Loucy (cell line): Measurements from ENCODE around the gene CYTIP.

ENCODE experiments used
- H2AFZ ChIP-seq: fragments of 200-600 bp; sonication (generic); 2 replicates; pipeline ENCODE4 v1.6.0; 2016; ENCODE audit warnings: antibody characterized with exemption, mild to moderate bottlenecking, low read length, moderate library complexity
- H3F3A ChIP-seq: fragments of 200-600 bp; 2 replicates; pipeline ENCODE4 v1.6.0; 2016; ENCODE audit warnings: antibody characterized with exemption, low read depth, mild to moderate bottlenecking
- H3K27me3 ChIP-seq: fragments of 200-600 bp; sonication (generic); 2 replicates; pipeline ENCODE4 v1.6.1; 2014; ENCODE audit warnings: low read length, mild to moderate bottlenecking; ENCODE audit not compliant: insufficient read depth, poor library complexity, severe bottlenecking
- H3K36me3 ChIP-seq: fragments of 200-600 bp; sonication (generic); 2 replicates; pipeline ENCODE4 v1.6.1; 2016; ENCODE audit warnings: low read length; ENCODE audit not compliant: insufficient read depth
- H3K4me1 ChIP-seq: fragments of 200-600 bp; sonication (generic); 2 replicates; pipeline ENCODE4 v1.5.1; 2014; ENCODE audit warnings: low read length, mild to moderate bottlenecking; ENCODE audit not compliant: insufficient read depth, poor library complexity, severe bottlenecking
- H3K4me2 ChIP-seq: fragments of 200-600 bp; sonication (generic); 2 replicates; pipeline ENCODE4 v1.6.0; 2014; ENCODE audit warnings: antibody characterized with exemption, low read length, low read depth, mild to moderate bottlenecking; ENCODE audit not compliant: poor library complexity, severe bottlenecking
- H3K4me3 ChIP-seq: fragments of 200-600 bp; sonication (generic); 2 replicates; pipeline ENCODE4 v1.5.1; 2014; ENCODE audit warnings: low read length, mild to moderate bottlenecking, mixed read lengths; ENCODE audit not compliant: poor library complexity, severe bottlenecking
- H3K79me2 ChIP-seq: fragments of 200-600 bp; sonication (generic); 2 replicates; pipeline ENCODE4 v1.6.1; 2014; ENCODE audit warnings: low read length; ENCODE audit not compliant: insufficient read depth
- H3K9ac ChIP-seq: fragments of 200-600 bp; sonication (generic); 2 replicates; pipeline ENCODE4 v1.6.0; 2014; ENCODE audit warnings: mild to moderate bottlenecking, low read depth, low read length, moderate library complexity; ENCODE audit not compliant: poor library complexity, severe bottlenecking
- H3K9me2 ChIP-seq: fragments of 200-600 bp; sonication (generic); replicated peaks from 2 replicates; pipeline ENCODE4 v1.6.1; 2016; ENCODE audit warnings: low read depth, low read length, mixed read lengths
- H3K9me3 ChIP-seq: fragments of 200-600 bp; sonication (generic); 2 replicates; pipeline ENCODE4 v1.6.1; 2014; ENCODE audit warnings: mild to moderate bottlenecking, antibody characterized with exemption, low read length, low read depth; ENCODE audit not compliant: insufficient read depth
- H4K20me1 ChIP-seq: fragments of 200-600 bp; sonication (generic); 2 replicates; pipeline ENCODE4 v1.6.0; 2014; ENCODE audit warnings: antibody characterized with exemption, low read length, mild to moderate bottlenecking; ENCODE audit not compliant: insufficient read depth, poor library complexity, severe bottlenecking
- EZH2phosphoT487 ChIP-seq: fragments of 200-600 bp; IDR thresholded peaks from 2 replicates; pipeline ENCODE4 v1.6.1; 2018; ENCODE audit warnings: antibody characterized with exemption, mild to moderate bottlenecking, moderate library complexity, borderline replicate concordance
- TF ChIP-seq, protein P1 (sequence below): fragments of 200-600 bp; sonication (generic); conservative IDR thresholded peaks from 2 replicates; pipeline ENCODE4 v1.5.1; 2014; ENCODE audit warnings: mild to moderate bottlenecking, antibody characterized with exemption, low read length

CYTIP gene

DNA sequence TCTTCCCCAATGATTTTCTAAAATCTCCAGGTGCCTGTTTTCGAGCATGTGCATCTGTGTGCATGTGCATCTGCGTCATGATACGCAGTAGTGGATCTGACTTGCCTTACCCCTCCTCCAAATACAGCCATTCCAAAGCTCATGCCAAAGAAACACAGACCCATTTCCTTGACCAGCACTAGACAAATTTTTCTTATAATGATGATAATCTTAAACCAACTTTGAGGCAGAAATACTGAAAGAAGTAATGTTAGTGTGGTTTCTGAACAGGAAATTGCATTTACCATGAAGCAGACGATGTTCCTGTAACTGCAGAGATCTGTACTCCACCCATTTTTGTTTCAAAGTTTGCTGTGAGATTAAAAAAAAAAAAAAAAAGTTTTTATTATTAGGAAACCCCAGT is 25.6 kb downstream of the CYTIP start:
- Histone ChIP-seq H3K36me3 (no peaks in the 10 kb centered on the region), H3K9ac (no peak overlapping the region), H3F3A (no peaks in the 10 kb centered on the region), H3K4me1 (no peaks in the 10 kb centered on the region), H2AFZ (no peak overlapping the region), H3K9me3 (no peaks in the 10 kb centered on the region), H3K9me2 (no peaks in the 10 kb centered on the region), H3K4me2 (no peak overlapping the region), H4K20me1 (no peaks in the 10 kb centered on the region), H3K27me3 (no peaks in the 10 kb centered on the region), H3K79me2 (no peaks in the 10 kb centered on the region), H3K4me3 (no peak overlapping the region)
- TF ChIP-seq, protein P1, sequence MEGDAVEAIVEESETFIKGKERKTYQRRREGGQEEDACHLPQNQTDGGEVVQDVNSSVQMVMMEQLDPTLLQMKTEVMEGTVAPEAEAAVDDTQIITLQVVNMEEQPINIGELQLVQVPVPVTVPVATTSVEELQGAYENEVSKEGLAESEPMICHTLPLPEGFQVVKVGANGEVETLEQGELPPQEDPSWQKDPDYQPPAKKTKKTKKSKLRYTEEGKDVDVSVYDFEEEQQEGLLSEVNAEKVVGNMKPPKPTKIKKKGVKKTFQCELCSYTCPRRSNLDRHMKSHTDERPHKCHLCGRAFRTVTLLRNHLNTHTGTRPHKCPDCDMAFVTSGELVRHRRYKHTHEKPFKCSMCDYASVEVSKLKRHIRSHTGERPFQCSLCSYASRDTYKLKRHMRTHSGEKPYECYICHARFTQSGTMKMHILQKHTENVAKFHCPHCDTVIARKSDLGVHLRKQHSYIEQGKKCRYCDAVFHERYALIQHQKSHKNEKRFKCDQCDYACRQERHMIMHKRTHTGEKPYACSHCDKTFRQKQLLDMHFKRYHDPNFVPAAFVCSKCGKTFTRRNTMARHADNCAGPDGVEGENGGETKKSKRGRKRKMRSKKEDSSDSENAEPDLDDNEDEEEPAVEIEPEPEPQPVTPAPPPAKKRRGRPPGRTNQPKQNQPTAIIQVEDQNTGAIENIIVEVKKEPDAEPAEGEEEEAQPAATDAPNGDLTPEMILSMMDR: no peak
- no peak for TF ChIP-seq EZH2phosphoT487

DNA sequence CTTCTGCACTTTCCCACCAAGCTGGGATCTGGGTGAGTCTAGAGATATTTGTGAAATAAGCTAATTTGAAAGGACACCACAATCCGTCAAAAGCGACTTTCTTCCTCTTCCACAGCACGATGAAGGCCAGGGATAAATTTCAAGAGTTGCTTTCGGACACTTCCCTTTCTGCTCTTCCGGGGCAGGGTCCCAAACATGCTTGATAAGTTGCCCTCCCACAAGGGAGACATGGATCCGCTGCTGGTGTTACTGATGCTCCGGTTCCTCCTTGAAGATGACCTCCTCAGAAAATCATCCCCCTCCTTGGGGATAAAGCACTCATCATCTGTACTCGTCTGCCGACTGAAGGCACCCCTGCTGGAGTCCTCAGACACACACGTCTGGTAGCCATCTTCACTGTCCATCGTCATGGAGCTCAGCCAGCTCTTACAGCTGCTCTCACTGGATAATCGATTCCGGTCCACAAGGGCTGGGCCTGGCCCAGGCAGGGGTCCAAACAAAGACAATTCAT is 28.2 kb downstream of the CYTIP start:
- Histone ChIP-seq H3K36me3 (no peaks in the 10 kb centered on the region), H3K9me3 (no peaks in the 10 kb centered on the region), H3K9me2 (no peaks in the 10 kb centered on the region), H3K9ac (no peak overlapping the region), H3K27me3 (no peaks in the 10 kb centered on the region), H3K79me2 (no peaks in the 10 kb centered on the region), H4K20me1 (no peaks in the 10 kb centered on the region), H3K4me1 (no peaks in the 10 kb centered on the region), H2AFZ (no peak overlapping the region), H3K4me3 (no peak overlapping the region), H3K4me2 (no peak overlapping the region), H3F3A (no peaks in the 10 kb centered on the region)
- TF ChIP-seq, protein P1: no peak
- TF ChIP-seq EZH2phosphoT487: no peak

DNA sequence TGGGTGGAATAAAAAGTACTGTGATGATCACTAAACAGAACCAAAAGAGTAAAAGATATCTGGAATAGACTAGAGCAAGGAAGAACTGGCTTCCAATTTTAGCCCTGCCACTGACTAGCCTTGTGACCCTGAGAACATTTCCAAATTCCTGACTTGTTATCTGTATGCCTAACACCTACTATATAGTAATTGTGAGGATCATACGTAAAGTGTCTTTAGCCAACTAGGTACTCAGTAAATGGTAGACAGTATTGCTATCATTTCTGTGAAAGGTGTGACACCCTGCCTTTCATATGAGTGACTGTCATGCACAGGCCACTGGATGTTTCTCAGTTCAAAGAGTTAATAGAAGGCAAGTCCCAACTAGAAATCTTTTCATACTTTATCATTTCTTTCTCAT is 29.8 kb downstream of the CYTIP start:
- no peaks in the 10 kb centered on the region for H3F3A ChIP-seq
- H3K4me2 ChIP-seq: no peak overlapping the region
- no peaks in the 10 kb centered on the region for H3K9me3 ChIP-seq
- H2AFZ ChIP-seq: no peak overlapping the region
- H3K9ac ChIP-seq: no peak overlapping the region
- H3K4me3 ChIP-seq: no peak overlapping the region
- no peaks in the 10 kb centered on the region for H3K27me3 ChIP-seq
- no peaks in the 10 kb centered on the region for H3K4me1 ChIP-seq
- TF ChIP-seq EZH2phosphoT487: no peak
- no peaks in the 10 kb centered on the region for H4K20me1 ChIP-seq
- H3K9me2 ChIP-seq: no peaks in the 10 kb centered on the region
- no peaks in the 10 kb centered on the region for H3K36me3 ChIP-seq
- no peaks in the 10 kb centered on the region for H3K79me2 ChIP-seq

DNA sequence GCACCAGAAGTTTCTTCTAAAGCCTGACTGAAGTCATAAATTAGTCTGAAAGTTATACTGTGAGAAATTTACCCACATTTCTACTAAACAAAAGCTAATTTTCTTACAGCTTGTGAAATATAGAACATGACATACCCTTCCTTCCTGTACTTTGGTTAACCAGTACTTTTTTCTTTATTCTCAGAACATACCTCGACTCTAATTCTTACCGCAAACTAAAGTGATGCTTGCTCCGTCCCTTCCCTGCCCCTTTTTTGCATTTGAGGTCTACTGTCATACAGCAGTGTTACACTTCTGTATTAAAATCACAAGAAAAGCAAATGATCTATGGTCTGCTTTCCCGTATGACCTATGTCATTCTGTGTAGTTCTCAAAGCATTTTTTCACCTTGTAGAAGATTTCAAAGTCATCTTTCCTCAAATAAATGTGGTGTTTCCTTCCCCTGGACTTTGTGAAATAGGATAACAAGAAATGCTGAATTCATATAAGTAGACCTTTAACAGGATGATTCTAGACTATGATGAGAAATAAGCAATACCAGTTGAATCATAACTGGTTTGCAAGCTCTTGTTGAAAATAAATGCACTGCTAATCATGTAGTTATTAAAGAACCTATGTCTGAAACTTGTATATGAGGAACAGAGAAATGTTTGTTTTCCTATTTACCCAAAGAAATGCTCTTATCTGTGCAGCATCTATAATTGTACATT is 30.4 kb downstream of the CYTIP start:
- H3K9me3 ChIP-seq: no peaks in the 10 kb centered on the region
- H4K20me1 ChIP-seq: no peaks in the 10 kb centered on the region
- no peak for TF ChIP-seq EZH2phosphoT487
- TF ChIP-seq, protein P1: no peak
- H3K4me2 ChIP-seq: no peak overlapping the region
- H3K79me2 ChIP-seq: no peaks in the 10 kb centered on the region
- no peak overlapping the region for H3K9ac ChIP-seq
- H3K27me3 ChIP-seq: no peaks in the 10 kb centered on the region
- no peak overlapping the region for H3K4me3 ChIP-seq
- H3F3A ChIP-seq: no peaks in the 10 kb centered on the region
- H3K9me2 ChIP-seq: no peaks in the 10 kb centered on the region
- H2AFZ ChIP-seq: no peak overlapping the region
- H3K36me3 ChIP-seq: no peaks in the 10 kb centered on the region
- H3K4me1 ChIP-seq: no peaks in the 10 kb centered on the region
